Activated T-cell treated with anti-CD3 and anti-CD28 coated beads, Interleukin-2, amount 50 U/mL, for 72 hours (primary cell): ENCODE measurements around the gene U2AF2. TPM values are rescaled to one million over a fixed set of nuclear protein-coding genes. Genes with fewer than 3 reads are reported as not detected.

ENCODE experiments used
- ATAC-seq, 2 donors: fragments of 150-1000 bp; cut with Tn5 transposase; replicated peaks in 1 of 2; 2 replicates each; pipeline ENCODE4 v1.10.0; 2021; ENCODE audit warnings: moderate library complexity in 2 of 2, mild to moderate bottlenecking in 1 of 2
- DNase-seq, 2 donors: peaks; one replicate each; pipeline ENCODE4 v3.0.0; 2021 to 2022; ENCODE audit warnings: mixed read lengths in 1 of 2
- H3K27ac Mint-ChIP-seq: one replicate; pipeline ENCODE4 v1.8.0; 2022; ENCODE audit warnings: mild to moderate bottlenecking, moderate library complexity, mixed read lengths
- H3K27me3 Mint-ChIP-seq: one replicate; pipeline ENCODE4 v1.8.0; 2022; ENCODE audit warnings: low read depth, mixed read lengths
- H3K36me3 Mint-ChIP-seq, 2 donors: one replicate each; pipeline ENCODE4 v1.8.0; 2022; ENCODE audit warnings: mixed read lengths in 2 of 2, mild to moderate bottlenecking in 1 of 2; ENCODE audit not compliant: insufficient read depth in 2 of 2
- H3K4me1 Mint-ChIP-seq: one replicate; pipeline ENCODE4 v1.8.0; 2022; ENCODE audit warnings: low read depth, mixed read lengths
- H3K4me3 Mint-ChIP-seq, 2 donors: one replicate each; pipeline ENCODE4 v1.8.0; 2022; ENCODE audit warnings: mild to moderate bottlenecking in 2 of 2, mixed read lengths in 2 of 2, moderate library complexity in 2 of 2
- H3K9me3 Mint-ChIP-seq, 2 donors: one replicate each; pipeline ENCODE4 v1.8.0; 2022; ENCODE audit warnings: mixed read lengths in 2 of 2
- total RNA-seq, 2 donors: library from RNA; stranded (reverse); gene quantifications; one replicate each; pipeline ENCODE4 v1.2.3, GENCODE V29; 2022

Gene U2AF2
- total RNA-seq, 2 donors from 2014 or later, result 128 to 137 TPM

DNA sequence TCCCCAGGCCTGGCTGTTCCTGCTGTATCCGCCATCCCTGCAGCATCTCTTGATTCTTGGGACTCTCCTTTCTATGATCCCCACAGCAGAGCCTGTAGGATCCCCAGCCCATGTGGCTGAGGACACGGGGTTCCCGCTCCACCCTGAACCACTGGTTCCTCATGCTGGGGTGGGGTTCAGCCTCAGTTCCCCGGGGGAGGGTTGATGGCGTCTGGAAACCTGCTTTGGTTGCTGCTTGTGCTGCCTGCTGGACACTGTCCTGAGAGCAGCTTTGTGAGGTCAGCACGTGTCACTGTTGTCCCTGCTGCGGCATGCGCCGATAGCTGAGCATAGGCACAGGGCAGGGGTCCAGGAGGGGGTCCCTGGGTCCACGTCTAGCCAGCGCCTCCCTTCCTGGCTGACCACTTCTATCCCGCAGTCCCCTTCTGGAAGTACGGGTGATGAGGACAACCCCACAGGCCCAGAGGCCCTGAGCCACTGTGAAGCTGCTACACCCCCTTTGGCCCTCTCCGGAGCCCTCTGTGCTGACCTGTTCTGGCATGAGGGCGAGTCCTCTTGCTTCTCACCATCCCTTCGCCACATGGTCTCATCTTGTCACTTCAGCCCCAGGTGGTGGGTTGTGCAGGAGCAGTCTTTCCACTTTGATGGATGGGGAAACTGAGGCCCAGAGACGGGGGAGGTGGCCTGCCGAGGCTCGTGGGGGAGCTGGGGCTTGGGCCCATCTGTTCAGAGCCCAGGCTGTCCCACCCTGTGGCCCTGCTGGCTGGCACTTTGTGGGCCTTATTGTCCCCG lies 25.7 kb downstream of the U2AF2 start:
- H3K27me3 Mint-ChIP-seq, result no peaks in the 10 kb centered on the region
- peaks cover 44% of the 10 kb centered on the region for H3K4me1 Mint-ChIP-seq
- DNase-seq (no peak), ATAC-seq (no peak)
- peak overlapping the region; percentile 78 for H3K27ac Mint-ChIP-seq
- no peak overlapping the region for H3K4me3 Mint-ChIP-seq
- H3K36me3 Mint-ChIP-seq, result peaks cover 6 to 18% of the 10 kb centered on the region in 2 donors
- no peaks in the 10 kb centered on the region for H3K9me3 Mint-ChIP-seq

DNA sequence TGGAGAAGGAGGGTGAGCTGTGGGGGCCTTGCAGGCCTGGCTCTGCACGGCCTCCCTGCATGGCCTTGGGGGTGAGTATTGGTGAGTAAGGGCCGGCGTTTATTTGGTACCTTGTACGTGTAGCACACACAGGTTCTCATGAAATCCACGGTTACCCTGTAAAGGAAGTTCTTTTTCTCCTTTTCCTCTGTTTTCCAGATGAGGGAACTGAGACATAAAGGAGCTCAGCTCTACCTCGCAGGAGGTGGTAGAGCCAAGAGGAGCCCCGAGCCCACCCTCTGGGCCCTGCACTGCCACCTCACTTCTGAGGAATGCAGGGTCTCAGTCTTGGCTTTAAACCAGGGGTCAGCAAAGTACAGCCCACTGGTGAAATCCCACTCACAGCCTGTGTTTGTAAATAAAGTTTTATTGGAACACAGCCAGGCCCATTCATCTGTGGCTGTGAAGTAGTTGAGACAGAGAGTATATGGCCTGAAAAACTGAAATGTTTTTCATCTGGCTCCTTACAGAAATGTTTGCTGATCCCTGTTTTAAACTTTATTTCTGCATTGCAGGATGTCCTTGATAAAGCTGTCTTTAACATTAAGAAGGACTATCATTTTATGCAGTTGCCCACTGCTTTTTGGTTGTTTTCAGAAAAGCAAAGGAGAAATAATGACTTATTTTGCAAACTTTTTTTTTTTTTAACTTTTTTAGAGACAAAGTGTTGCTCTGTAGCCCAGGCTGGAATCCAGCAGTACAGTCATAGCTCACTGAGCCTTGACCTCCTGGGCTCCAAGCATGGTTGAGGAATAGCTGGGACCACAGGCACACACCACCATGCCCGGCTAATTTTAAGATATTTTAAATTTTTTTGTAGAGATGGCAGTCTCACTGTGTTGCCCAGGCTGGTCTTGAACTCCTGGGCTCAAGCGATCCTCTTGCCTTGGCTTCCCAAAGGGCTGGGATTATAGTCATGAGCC lies 26.6 kb downstream of the U2AF2 start:
- no peaks in the 10 kb centered on the region for H3K27me3 Mint-ChIP-seq
- no peaks in the 10 kb centered on the region for H3K9me3 Mint-ChIP-seq
- no peak for ATAC-seq
- peaks cover 49% of the 10 kb centered on the region for H3K4me1 Mint-ChIP-seq
- H3K27ac Mint-ChIP-seq, result no peak overlapping the region
- peaks cover 5 to 17% of the 10 kb centered on the region in 2 donors for H3K36me3 Mint-ChIP-seq
- no peak overlapping the region for H3K4me3 Mint-ChIP-seq
- DNase-seq, result no peak

DNA sequence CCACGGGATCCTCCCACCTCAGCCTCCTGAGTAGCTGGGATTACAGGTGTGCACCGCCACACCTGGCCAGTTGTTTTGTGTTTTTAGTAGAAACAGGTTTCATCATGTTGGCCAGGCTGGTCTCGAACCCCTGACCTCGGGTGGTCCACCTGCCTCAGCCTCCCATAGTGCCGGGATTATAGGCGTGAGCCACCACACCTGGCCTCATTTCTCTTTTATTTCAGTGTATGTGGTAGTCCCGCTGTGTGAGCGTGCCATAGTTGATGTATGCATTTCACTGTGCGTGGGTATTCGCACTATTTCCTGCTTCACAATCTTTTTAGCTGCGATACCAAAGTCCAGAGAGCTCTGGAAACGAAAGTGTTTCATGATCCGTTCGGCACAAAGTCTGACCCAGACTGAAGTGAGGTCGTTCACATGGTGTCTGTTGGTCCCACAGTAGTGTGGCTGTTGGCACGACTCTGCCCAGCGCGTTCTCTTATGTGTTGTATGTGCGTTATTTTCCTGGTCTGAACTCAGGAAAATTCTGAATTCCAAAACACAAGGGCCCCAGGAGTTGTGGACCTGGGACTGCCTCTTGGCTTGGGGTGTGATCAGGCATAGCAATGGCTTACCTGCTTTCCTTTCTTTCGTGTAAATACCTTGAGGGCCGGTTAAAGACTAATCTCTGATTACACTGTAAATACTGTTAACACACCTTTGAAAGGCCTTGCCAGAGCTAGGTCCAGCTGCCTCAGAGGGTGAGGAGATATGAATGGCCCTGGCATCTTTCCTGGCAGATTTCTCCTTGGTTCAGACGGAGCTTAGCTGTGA lies 28.8 kb downstream of the U2AF2 start:
- Mint-ChIP-seq H3K9me3 (no peaks in the 10 kb centered on the region), H3K27ac (no peak overlapping the region), H3K4me1 (peaks cover 27% of the 10 kb centered on the region), H3K4me3 (no peak overlapping the region), H3K27me3 (no peaks in the 10 kb centered on the region), H3K36me3 (peaks cover 0 to 14% of the 10 kb centered on the region in 2 donors)
- no peak for ATAC-seq
- DNase-seq, result no peak

GRCh38 chr19:55684946-55685681 lies 30.3 kb downstream of the U2AF2 start:
- H3K4me3 Mint-ChIP-seq, result no peak overlapping the region
- H3K9me3 Mint-ChIP-seq, result no peaks in the 10 kb centered on the region
- no peaks in the 10 kb centered on the region for H3K27me3 Mint-ChIP-seq
- no peak overlapping the region for H3K27ac Mint-ChIP-seq
- H3K4me1 Mint-ChIP-seq, result peaks cover 13% of the 10 kb centered on the region
- DNase-seq (no peak), ATAC-seq (no peak)
- peaks cover 0 to 6% of the 10 kb centered on the region in 2 donors for H3K36me3 Mint-ChIP-seq

DNA sequence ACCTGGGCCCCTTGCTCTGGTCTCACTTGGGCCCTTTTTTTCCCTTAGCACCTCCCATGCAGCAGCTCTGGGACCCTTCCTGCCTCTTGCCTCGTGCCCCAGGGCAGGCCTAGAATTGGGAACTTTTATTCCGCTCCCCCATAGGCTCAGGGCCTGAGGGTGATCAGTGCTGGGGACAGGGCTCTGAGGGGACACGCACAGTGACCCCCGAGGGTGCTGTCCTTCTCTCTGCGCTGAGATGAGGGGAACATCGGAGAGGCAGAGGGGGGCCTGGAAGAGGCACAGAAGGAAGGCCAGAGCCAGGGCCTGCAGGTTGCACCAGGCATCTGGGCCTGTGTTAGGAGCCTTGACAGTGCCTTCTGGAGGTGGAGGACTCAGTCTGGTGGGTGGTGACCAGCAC lies 30.9 kb downstream of the U2AF2 start:
- no peak overlapping the region for H3K4me3 Mint-ChIP-seq
- ATAC-seq (no peak), DNase-seq (no peak)
- no peaks in the 10 kb centered on the region for H3K27me3 Mint-ChIP-seq
- no peaks in the 10 kb centered on the region for H3K9me3 Mint-ChIP-seq
- H3K36me3 Mint-ChIP-seq, result peaks cover 0 to 6% of the 10 kb centered on the region in 2 donors
- H3K27ac Mint-ChIP-seq, result no peak overlapping the region
- H3K4me1 Mint-ChIP-seq, result peaks cover 7% of the 10 kb centered on the region

DNA sequence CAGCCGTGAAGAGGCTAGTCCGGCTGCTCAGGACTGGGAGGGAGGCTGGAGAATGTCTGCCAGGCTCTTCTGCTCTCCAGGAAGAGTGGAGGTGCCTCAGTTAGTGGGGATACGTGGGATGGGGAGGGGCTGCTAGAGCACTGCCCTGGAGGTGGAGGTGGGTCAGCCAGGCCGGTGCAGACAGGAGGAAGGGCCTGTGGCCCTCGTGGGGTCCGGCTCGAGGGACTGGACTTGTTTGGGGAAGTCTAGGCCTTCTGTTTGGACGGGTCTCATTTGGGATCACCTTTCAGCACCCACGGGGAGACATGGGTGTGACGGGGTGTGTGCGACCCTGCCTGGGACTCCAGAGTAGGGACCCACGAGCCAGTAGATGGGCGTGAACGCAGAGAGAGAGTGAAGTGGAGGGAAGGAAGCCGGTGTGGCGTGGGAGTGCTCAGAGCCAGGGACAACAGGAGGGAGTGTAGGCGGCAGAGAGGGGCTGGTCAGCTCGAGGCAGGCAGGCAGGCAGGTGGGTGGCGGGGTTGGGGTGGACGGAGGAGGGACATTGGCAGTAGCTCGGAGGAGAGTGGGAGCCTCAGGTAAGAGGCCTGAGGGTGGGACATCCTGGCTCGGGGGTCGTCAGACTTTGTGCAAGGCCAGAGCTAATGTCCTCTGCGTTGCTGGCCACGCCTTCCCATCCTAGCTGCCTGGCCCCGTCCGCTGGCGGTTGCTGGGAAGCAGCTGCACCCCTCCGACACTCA lies 31.6 kb downstream of the U2AF2 start:
- Mint-ChIP-seq H3K36me3 (peaks cover 0 to 4% of the 10 kb centered on the region in 2 donors), H3K27ac (peak overlapping the region; percentile 46), H3K4me1 (peaks cover 7% of the 10 kb centered on the region)

GRCh38 chr19:55687281-55688201 lies 32.7 kb downstream of the U2AF2 start:
- ATAC-seq, result no peak
- Mint-ChIP-seq H3K36me3 (peaks cover 0 to 4% of the 10 kb centered on the region in 2 donors), H3K9me3 (no peaks in the 10 kb centered on the region)

More for the DNA sequence above, 31.6 kb downstream of the U2AF2 start:
- H3K27me3 Mint-ChIP-seq, result no peaks in the 10 kb centered on the region
- no peak overlapping the region for H3K4me3 Mint-ChIP-seq
- H3K9me3 Mint-ChIP-seq, result no peaks in the 10 kb centered on the region
- DNase-seq (no peak), ATAC-seq (no peak)

DNA sequence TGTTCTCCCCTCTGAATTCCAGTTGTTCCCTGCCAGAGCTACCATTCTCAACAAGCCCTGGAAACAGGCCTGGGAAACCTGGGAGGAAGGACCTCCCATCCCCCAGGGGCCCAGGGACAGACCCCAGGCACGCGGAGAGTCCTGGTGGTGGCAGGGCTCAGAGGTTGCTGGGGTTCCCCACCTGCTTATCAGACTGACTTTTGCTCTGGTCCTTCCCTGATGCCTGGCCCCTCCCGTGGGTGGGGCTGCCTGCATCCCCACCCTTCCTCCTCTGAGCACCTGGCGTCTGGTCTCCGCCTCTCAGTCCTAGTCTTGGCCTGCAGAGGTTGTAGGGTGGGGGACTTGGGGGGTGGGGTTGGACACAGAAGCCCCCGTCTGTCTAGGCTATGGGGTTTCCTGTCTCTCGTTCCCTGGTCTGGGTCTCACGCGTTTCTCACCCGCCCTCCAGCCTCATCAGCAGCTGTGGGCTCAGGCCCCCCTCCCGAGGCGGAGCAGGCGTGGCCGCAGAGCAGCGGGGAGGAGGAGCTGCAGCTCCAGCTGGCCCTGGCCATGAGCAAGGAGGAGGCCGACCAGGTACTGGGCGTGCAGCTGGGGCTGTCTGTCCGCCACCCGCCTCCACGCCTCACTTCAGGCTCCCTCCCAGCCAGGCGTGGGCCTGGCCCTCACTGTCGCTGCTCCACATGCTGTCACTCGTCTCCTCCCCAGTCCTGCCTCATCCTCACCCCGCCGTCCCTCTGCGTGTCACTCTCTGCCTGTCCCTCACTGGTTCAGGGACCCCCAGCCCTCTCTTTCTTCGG lies 33.8 kb downstream of the U2AF2 start:
- ATAC-seq, result no peak
- H3K4me1 Mint-ChIP-seq, result peaks cover 7% of the 10 kb centered on the region
- H3K36me3 Mint-ChIP-seq, result peaks cover 0 to 2% of the 10 kb centered on the region in 2 donors
- no peaks in the 10 kb centered on the region for H3K27me3 Mint-ChIP-seq
- H3K9me3 Mint-ChIP-seq, result no peaks in the 10 kb centered on the region
- no peak overlapping the region for H3K27ac Mint-ChIP-seq
- H3K4me3 Mint-ChIP-seq, result no peak overlapping the region
- DNase-seq, result no peak

More at GRCh38 chr19:55687281-55688201, 32.7 kb downstream of the U2AF2 start:
- Mint-ChIP-seq H3K4me1 (peaks cover 7% of the 10 kb centered on the region), H3K4me3 (no peak overlapping the region), H3K27ac (no peak overlapping the region), H3K27me3 (no peaks in the 10 kb centered on the region)
- DNase-seq, result no peak

DNA sequence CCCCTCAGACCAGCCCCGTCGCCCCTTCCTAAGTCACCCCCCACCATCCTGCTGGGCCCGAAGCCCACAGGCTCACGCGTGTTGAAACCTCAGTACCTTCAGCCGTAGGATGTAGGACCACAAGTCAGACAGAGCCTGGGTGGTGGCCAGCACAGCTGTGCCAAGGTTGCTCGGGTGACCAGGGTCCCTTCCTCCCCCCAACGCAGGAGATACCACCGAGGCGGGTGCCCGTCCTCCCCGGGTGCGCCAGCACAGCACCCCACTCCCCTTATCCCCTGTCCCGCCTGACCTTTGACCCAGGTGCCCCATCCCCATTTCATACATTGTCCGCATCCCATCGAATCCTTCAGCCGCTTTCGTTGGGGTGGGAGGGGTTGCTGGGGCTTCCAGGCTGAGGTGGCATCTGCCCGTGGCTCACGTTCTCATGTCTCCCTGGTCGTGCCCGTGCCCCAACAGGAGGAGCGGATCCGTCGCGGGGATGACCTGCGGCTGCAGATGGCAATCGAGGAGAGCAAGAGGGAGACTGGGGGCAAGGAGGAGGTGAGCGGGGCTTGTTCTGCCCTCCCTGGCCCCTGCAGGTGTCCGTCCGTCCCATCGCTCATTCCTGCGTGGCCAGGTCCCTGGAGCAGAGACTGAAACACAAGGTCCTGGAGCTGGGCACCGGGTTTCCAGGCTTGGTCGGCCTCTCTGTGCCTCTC lies 34.7 kb downstream of the U2AF2 start:
- Mint-ChIP-seq H3K9me3 (no peaks in the 10 kb centered on the region), H3K27ac (no peak overlapping the region)
- DNase-seq, result no peak

GRCh38 chr19:55690109-55690768 lies 35.4 kb downstream of the U2AF2 start:
- DNase-seq (no peak), ATAC-seq (no peak)
- H3K36me3 Mint-ChIP-seq, result peaks cover 1 to 3% of the 10 kb centered on the region in 2 donors
- no peaks in the 10 kb centered on the region for H3K9me3 Mint-ChIP-seq
- peaks cover 7% of the 10 kb centered on the region for H3K4me1 Mint-ChIP-seq
- H3K27ac Mint-ChIP-seq, result no peak overlapping the region
- H3K4me3 Mint-ChIP-seq, result no peak overlapping the region
- H3K27me3 Mint-ChIP-seq, result no peaks in the 10 kb centered on the region

More for the DNA sequence above, 34.7 kb downstream of the U2AF2 start:
- ATAC-seq, result no peak
- peaks cover 7% of the 10 kb centered on the region for H3K4me1 Mint-ChIP-seq
- H3K27me3 Mint-ChIP-seq, result no peaks in the 10 kb centered on the region
- no peak overlapping the region for H3K4me3 Mint-ChIP-seq
- H3K36me3 Mint-ChIP-seq, result peaks cover 1 to 2% of the 10 kb centered on the region in 2 donors
